GM18867 (cell line): ENCODE measurements around the gene HIF1A.

Experiments
- ATAC-seq: cut with Tn5 transposase; IDR thresholded peaks from one replicate; pipeline ENCODE4 v1.9.1; 2021; ENCODE audit warnings: mild to moderate bottlenecking, moderate library complexity; ENCODE audit not compliant: unreplicated experiment

The HIF1A gene

GRCh38 chr14:61769893-61770292 is 74.6 kb downstream of the HIF1A start:
- no peak for ATAC-seq

- no peak for ATAC-seq
These were observed 79.5 kb downstream of the HIF1A start for GRCh38 chr14:61774861-61775260.

DNA sequence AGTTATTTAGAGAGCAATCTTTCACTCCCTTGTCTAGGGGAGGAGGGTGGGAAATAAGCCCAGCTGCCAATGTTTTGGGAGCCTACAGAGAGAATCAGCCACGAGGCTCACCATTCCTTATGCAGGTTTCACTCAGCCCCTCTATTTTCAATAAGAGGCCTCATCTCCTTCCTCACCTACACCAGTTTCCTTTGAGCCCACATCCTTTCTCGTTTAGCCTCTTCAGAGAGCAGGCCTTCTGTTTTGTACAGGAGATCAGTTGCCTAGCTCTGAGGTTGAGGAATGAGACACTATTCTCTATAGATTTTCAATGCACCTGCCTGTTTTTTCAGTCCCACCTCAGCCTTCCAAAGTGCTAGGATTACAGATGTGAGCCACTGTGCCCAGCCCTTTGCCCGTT is 84.8 kb downstream of the HIF1A start:
- peak; percentile 43 for ATAC-seq

- ATAC-seq: no peak
These were observed 102.0 kb downstream of the HIF1A start for GRCh38 chr14:61797309-61797708.
